ENCODE data around the gene TKTL1.
"Not testable (repeated sequence)": the region's sequence is repeated elsewhere in the genome, so short reads cannot be mapped to it uniquely, and the experiment has no call there.

TKTL1 gene, protein sequence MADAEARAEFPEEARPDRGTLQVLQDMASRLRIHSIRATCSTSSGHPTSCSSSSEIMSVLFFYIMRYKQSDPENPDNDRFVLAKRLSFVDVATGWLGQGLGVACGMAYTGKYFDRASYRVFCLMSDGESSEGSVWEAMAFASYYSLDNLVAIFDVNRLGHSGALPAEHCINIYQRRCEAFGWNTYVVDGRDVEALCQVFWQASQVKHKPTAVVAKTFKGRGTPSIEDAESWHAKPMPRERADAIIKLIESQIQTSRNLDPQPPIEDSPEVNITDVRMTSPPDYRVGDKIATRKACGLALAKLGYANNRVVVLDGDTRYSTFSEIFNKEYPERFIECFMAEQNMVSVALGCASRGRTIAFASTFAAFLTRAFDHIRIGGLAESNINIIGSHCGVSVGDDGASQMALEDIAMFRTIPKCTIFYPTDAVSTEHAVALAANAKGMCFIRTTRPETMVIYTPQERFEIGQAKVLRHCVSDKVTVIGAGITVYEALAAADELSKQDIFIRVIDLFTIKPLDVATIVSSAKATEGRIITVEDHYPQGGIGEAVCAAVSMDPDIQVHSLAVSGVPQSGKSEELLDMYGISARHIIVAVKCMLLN

DNA sequence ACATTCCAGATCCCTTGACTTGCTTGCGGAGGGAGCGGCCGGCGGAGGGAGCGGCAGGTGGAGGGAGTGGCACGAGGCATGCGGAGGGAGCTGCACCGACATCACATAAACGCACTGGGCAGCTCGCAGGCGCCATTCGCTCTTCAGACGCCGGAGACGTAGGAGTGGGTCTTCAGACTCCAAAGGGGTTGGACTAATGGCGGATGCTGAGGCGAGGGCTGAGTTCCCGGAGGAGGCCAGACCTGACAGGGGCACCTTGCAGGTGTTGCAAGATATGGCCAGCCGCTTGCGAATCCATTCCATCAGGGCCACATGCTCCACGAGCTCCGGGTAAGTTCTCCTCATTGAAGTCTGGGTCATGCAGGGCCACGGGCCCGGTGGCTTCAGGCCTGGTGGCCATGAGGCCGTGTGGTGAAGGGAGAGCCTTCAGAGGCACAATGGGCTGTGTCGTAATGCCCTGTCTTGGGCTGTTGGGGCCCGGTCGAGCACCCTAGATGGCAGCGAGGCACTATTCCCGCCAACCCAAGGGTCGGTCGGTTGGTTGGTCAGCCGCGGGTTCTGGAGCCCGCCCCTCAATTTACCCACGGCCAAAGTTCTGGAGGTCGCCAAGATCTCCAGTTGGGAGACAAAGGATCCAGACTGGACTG is at the start of gene TKTL1:
Gene TKTL1 (plus strand): TSS at position 132 of the 647 bp plus-strand sequence. CDS start 65 bp downstream, at position 197.
- ATAC-seq (ENCODE audit: insufficient read depth, low read depth) = no peak
- H3K4me3 ChIP-seq (ENCODE audit: low read depth in 1 of 2, low read length in 2 of 2) = no peak within 1 kb of the TSS
- H2AFZ ChIP-seq (ENCODE audit: low read depth, low read length) = no peak within 1 kb of the TSS
- no peaks in the 10 kb centered on the region for H3K79me2 ChIP-seq (ENCODE audit: insufficient read depth, low read length)
- no peak for TF ChIP-seq EZH2 (IDR thresholded peaks at IDR 0.05; ENCODE audit: borderline replicate concordance, low read depth, low read length, severe bottlenecking)
- TF ChIP-seq, protein P1, sequence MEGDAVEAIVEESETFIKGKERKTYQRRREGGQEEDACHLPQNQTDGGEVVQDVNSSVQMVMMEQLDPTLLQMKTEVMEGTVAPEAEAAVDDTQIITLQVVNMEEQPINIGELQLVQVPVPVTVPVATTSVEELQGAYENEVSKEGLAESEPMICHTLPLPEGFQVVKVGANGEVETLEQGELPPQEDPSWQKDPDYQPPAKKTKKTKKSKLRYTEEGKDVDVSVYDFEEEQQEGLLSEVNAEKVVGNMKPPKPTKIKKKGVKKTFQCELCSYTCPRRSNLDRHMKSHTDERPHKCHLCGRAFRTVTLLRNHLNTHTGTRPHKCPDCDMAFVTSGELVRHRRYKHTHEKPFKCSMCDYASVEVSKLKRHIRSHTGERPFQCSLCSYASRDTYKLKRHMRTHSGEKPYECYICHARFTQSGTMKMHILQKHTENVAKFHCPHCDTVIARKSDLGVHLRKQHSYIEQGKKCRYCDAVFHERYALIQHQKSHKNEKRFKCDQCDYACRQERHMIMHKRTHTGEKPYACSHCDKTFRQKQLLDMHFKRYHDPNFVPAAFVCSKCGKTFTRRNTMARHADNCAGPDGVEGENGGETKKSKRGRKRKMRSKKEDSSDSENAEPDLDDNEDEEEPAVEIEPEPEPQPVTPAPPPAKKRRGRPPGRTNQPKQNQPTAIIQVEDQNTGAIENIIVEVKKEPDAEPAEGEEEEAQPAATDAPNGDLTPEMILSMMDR (IDR thresholded peaks at IDR 0.05; ENCODE audit: borderline replicate concordance, extremely low read depth, low read length, poor library complexity, severe bottlenecking) = no peak
- H3K27ac ChIP-seq (ENCODE audit: low read length) = no peak within 1 kb of the TSS
- H3K36me3 ChIP-seq (ENCODE audit: insufficient read depth, low read length) = no peaks in the 10 kb centered on the region
- no peak within 1 kb of the TSS for H3K4me2 ChIP-seq (ENCODE audit: insufficient read depth, low read length)
- H3K4me1 ChIP-seq (ENCODE audit: insufficient read depth, low read length) = no peaks in the 10 kb centered on the region
- H3K9me3 ChIP-seq (ENCODE audit: insufficient read depth, low read length, severe bottlenecking) = no peaks in the 10 kb centered on the region
- no peaks in the 10 kb centered on the region for H4K20me1 ChIP-seq (ENCODE audit: insufficient read depth, low read length)
- H3K9ac ChIP-seq (ENCODE audit: low read depth, low read length) = no peak within 1 kb of the TSS
- H3K27me3 ChIP-seq (ENCODE audit: insufficient read depth, low read length, poor library complexity) = no peaks in the 10 kb centered on the region
- DNase-seq = no peak

DNA sequence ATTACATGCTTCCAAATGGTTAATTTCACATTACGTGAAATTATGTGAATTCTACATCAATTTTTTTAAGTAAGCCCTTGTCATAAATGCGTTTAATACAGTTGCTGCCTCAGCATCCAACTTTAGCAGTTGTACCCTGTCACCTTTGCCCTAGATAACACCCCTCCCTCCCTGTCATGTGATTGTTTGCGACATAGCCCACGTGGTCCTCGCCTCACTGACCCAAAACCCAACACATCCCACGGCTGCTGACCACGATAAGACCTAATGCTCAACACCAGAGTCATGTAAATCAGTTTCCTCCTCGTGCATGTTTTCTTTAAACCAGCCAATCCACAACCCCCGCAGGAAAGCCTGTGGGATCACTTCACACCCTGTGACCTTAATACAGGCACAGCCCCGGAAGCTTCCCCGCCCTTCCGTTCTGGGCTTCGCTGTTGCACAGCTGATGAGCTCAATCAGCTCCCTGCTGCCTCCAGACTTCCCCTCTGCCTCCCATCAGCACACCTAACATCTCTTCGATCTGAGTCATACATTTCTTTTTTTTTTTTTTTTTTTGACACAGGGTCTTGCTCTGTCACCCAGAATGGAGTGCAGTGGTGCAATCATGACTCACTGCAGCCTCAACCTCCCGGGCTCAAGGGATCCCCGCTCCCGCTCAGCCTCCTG is 48.1 kb upstream of the TKTL1 start:
- not testable (repeated sequence) for H3K36me3 ChIP-seq (ENCODE audit: insufficient read depth, low read length); H3K27me3 ChIP-seq (ENCODE audit: insufficient read depth, low read length, poor library complexity); H3K27ac ChIP-seq (ENCODE audit: low read length); H4K20me1 ChIP-seq (ENCODE audit: insufficient read depth, low read length); H3K9ac ChIP-seq (ENCODE audit: low read depth, low read length); H3K4me2 ChIP-seq (ENCODE audit: insufficient read depth, low read length); H2AFZ ChIP-seq (ENCODE audit: low read depth, low read length); H3K79me2 ChIP-seq (ENCODE audit: insufficient read depth, low read length); H3K9me3 ChIP-seq (ENCODE audit: insufficient read depth, low read length, severe bottlenecking); DNase-seq; H3K4me3 ChIP-seq (ENCODE audit: low read depth in 1 of 2, low read length in 2 of 2); H3K4me1 ChIP-seq (ENCODE audit: insufficient read depth, low read length)
- peak; percentile 99 for ATAC-seq (ENCODE audit: insufficient read depth, low read depth)

DNA sequence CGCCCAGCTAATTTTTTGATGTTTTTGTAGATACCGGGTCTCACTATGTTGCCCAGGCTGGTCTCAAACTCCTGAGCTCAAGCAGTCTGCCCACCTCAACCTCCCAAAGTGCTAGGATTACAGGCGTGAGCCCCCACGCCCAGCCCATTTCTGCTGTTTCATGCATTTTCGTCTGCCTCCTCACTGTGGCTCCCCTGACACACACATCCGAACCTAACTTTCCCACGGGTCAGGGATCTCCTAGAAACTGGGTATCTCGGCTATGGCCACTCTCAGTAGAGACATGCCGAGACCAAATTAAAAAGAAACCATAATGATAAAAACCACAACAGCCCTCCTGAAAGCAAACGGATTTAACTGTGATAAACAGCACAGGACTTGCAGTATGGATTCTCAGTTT is 47.5 kb upstream of the TKTL1 start:
- not testable (repeated sequence) for H3K27ac ChIP-seq (ENCODE audit: low read length); H3K36me3 ChIP-seq (ENCODE audit: insufficient read depth, low read length); H2AFZ ChIP-seq (ENCODE audit: low read depth, low read length); H3K4me3 ChIP-seq (ENCODE audit: low read depth in 1 of 2, low read length in 2 of 2); H3K9ac ChIP-seq (ENCODE audit: low read depth, low read length); H3K79me2 ChIP-seq (ENCODE audit: insufficient read depth, low read length); H3K4me1 ChIP-seq (ENCODE audit: insufficient read depth, low read length); H3K27me3 ChIP-seq (ENCODE audit: insufficient read depth, low read length, poor library complexity); H4K20me1 ChIP-seq (ENCODE audit: insufficient read depth, low read length); DNase-seq; H3K4me2 ChIP-seq (ENCODE audit: insufficient read depth, low read length); H3K9me3 ChIP-seq (ENCODE audit: insufficient read depth, low read length, severe bottlenecking); ATAC-seq (ENCODE audit: insufficient read depth, low read depth)

DNA sequence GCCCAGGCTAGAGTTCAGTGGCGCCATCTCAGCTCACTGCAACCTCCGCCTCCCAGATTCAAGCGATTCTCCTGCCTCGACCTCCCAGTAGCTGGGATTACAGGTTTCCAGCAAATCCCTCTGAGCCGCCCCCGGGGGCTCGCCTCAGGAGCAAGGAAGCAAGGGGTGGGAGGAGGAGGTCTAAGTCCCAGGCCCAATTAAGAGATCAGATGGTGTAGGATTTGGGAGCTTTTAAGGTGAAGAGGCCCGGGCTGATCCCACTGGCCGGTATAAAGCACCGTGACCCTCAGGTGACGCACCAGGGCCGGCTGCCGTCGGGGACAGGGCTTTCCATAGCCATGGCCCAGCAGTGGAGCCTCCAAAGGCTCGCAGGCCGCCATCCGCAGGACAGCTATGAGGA is 38.3 kb upstream of the TKTL1 start, which contains the start of gene OPN1MW3:
Gene OPN1MW3 (plus strand): TSS at position 301 of the 400 bp plus-strand sequence. CDS start 38 bp downstream, at position 339.
- H3K36me3 ChIP-seq (ENCODE audit: insufficient read depth, low read length); H3K9ac ChIP-seq (ENCODE audit: low read depth, low read length); H3K4me1 ChIP-seq (ENCODE audit: insufficient read depth, low read length); ATAC-seq (ENCODE audit: insufficient read depth, low read depth); H3K4me2 ChIP-seq (ENCODE audit: insufficient read depth, low read length); H3K4me3 ChIP-seq (ENCODE audit: low read depth in 1 of 2, low read length in 2 of 2); H3K27ac ChIP-seq (ENCODE audit: low read length); H3K9me3 ChIP-seq (ENCODE audit: insufficient read depth, low read length, severe bottlenecking); H3K27me3 ChIP-seq (ENCODE audit: insufficient read depth, low read length, poor library complexity); DNase-seq; H3K79me2 ChIP-seq (ENCODE audit: insufficient read depth, low read length); H4K20me1 ChIP-seq (ENCODE audit: insufficient read depth, low read length); H2AFZ ChIP-seq (ENCODE audit: low read depth, low read length): not testable (repeated sequence)

DNA sequence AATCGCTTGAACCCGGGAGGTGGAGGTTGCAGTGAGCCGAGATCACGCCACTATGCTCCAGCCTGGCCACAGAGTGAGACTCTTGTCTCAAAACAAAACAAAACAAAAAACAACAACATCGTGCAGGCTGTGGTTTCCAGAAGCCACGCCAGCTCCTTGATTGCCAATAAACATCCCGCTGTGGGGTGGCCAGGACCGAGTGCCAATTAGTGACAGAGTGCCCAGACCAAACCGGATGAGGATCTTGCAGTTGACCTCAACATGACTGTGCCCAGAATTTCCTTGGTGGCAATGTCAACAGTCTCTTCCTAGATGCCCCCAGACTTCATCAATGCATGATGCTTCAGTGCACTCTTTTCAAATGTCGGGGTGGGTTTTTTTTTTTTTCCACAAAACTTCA is 36.9 kb upstream of the TKTL1 start:
- not testable (repeated sequence) for ATAC-seq (ENCODE audit: insufficient read depth, low read depth); H2AFZ ChIP-seq (ENCODE audit: low read depth, low read length); H3K36me3 ChIP-seq (ENCODE audit: insufficient read depth, low read length); H3K27ac ChIP-seq (ENCODE audit: low read length); H3K9me3 ChIP-seq (ENCODE audit: insufficient read depth, low read length, severe bottlenecking); H3K4me1 ChIP-seq (ENCODE audit: insufficient read depth, low read length); H3K79me2 ChIP-seq (ENCODE audit: insufficient read depth, low read length); H3K4me2 ChIP-seq (ENCODE audit: insufficient read depth, low read length); H3K9ac ChIP-seq (ENCODE audit: low read depth, low read length); H3K27me3 ChIP-seq (ENCODE audit: insufficient read depth, low read length, poor library complexity); H4K20me1 ChIP-seq (ENCODE audit: insufficient read depth, low read length); H3K4me3 ChIP-seq (ENCODE audit: low read depth in 1 of 2, low read length in 2 of 2); DNase-seq

DNA sequence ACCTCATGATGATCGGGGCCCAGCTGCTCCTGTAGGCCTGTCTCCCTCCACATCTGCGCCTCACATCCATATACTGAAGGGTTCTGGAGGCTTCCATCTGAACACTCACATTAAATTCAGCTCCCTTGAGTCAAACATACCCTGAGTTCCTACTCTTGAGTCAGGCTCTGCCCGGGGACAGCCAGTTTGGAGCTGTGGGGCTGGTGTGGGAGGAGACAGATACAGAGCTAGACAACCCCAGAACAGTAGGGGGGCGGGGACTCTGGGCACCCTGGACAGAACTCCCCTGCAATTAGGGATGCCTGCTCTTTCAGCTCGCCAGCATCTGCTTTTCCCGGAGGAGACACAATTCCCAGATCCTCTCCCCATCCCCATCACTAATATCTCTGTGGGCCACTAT is 32.5 kb upstream of the TKTL1 start:
- not testable (repeated sequence) for H2AFZ ChIP-seq (ENCODE audit: low read depth, low read length); H3K9ac ChIP-seq (ENCODE audit: low read depth, low read length); H3K27me3 ChIP-seq (ENCODE audit: insufficient read depth, low read length, poor library complexity); H3K79me2 ChIP-seq (ENCODE audit: insufficient read depth, low read length); H3K4me3 ChIP-seq (ENCODE audit: low read depth in 1 of 2, low read length in 2 of 2); H3K4me1 ChIP-seq (ENCODE audit: insufficient read depth, low read length); H3K36me3 ChIP-seq (ENCODE audit: insufficient read depth, low read length); H3K27ac ChIP-seq (ENCODE audit: low read length); DNase-seq; H4K20me1 ChIP-seq (ENCODE audit: insufficient read depth, low read length); H3K9me3 ChIP-seq (ENCODE audit: insufficient read depth, low read length, severe bottlenecking); H3K4me2 ChIP-seq (ENCODE audit: insufficient read depth, low read length); ATAC-seq (ENCODE audit: insufficient read depth, low read depth)

DNA sequence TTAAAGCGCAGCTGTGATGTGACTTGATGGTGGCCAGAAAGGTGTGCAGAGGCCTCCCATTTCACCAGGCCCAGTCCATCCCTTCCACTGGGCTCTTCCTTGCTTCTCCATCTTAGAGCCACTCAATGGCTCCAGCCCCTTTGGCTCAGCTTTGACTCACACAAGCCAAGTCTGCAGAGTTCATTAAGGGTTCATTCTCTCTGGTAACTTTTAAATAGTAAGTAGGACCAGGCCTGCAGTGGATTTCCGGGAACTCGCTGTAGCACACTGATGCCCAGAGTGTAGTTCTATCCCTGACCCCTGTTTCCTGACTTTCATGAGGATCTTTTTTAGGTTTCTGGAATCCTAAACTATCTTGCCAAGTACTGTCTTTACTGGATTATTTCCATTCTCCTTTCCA is 26.4 kb upstream of the TKTL1 start:
- not testable (repeated sequence) for H3K4me2 ChIP-seq (ENCODE audit: insufficient read depth, low read length); H2AFZ ChIP-seq (ENCODE audit: low read depth, low read length); H3K9me3 ChIP-seq (ENCODE audit: insufficient read depth, low read length, severe bottlenecking); H3K4me1 ChIP-seq (ENCODE audit: insufficient read depth, low read length); H4K20me1 ChIP-seq (ENCODE audit: insufficient read depth, low read length); H3K4me3 ChIP-seq (ENCODE audit: low read depth in 1 of 2, low read length in 2 of 2); H3K27me3 ChIP-seq (ENCODE audit: insufficient read depth, low read length, poor library complexity); H3K9ac ChIP-seq (ENCODE audit: low read depth, low read length); H3K79me2 ChIP-seq (ENCODE audit: insufficient read depth, low read length); H3K36me3 ChIP-seq (ENCODE audit: insufficient read depth, low read length); DNase-seq; H3K27ac ChIP-seq (ENCODE audit: low read length); ATAC-seq (ENCODE audit: insufficient read depth, low read depth)

All from DND-41 (cell line).